Measurements from ENCODE around the gene AXL.

AXL gene

GRCh38 chr19:41214161-41214560 lies 4.9 kb upstream of the AXL start:
- no CpG with 5 or more reads among the region's 1 CpG for WGBS, 2 donors (ENCODE audit: extremely low coverage in 2 of 2, insufficient read length in 2 of 2, insufficient replicate concordance in 1 of 2)
- Histone ChIP-seq H2AK5ac (ENCODE audit: low read depth, low read length) (no peak overlapping the region), H3K4me1 (ENCODE audit: control insufficient read depth in 2 of 2, insufficient read depth in 1 of 2, low read depth in 1 of 2, low read length in 2 of 2) (peaks cover 5 to 11% of the 10 kb centered on the region in 2 donors)

GRCh38 chr19:41217741-41218140 lies 1.3 kb upstream of the AXL start:
- Histone ChIP-seq H3K4ac (ENCODE audit: low read length) (no peak overlapping the region), H3K9ac (ENCODE audit: low read depth, low read length, poor library complexity) (peak overlapping the region; percentile 50), H2AFZ (ENCODE audit: low read length) (peak overlapping the region; percentile 1), H3K18ac (ENCODE audit: low read length) (no peak overlapping the region), H3K27ac (replicated peaks; ENCODE audit: low read length) (no peak overlapping the region), H3K27me3 (ENCODE audit: control insufficient read depth in 3 of 3, insufficient read depth in 3 of 3, low read depth in 1 of 3, low read length in 3 of 3) (no peaks in the 10 kb centered on the region), H3K79me1 (ENCODE audit: low read depth, low read length) (peaks cover 17% of the 10 kb centered on the region), H3K4me3 (ENCODE audit: low read length in 2 of 2) (peak overlapping the region in 1 of 2 donors; percentile 56), H2AK5ac (ENCODE audit: low read depth, low read length) (peak overlapping the region; percentile 30), H2BK12ac (ENCODE audit: low read length) (peak overlapping the region; percentile 10), H4K91ac (ENCODE audit: low read depth, low read length, poor library complexity) (no peak overlapping the region), H3K14ac (ENCODE audit: low read length) (no peak overlapping the region), H3K9me3 (replicated peaks in 1 of 2; ENCODE audit: control insufficient read depth in 2 of 2, insufficient read depth in 1 of 2, low read depth in 1 of 2, low read length in 2 of 2) (peaks cover 0 to 2% of the 10 kb centered on the region in 2 donors), H3K23ac (ENCODE audit: low read depth, low read length, poor library complexity) (peak overlapping the region; percentile 21), H3K4me2 (ENCODE audit: insufficient read depth, low read length, poor library complexity, severe bottlenecking) (no peak overlapping the region), H2BK5ac (ENCODE audit: low read length) (peak overlapping the region; percentile 39), H2BK120ac (ENCODE audit: low read depth, low read length) (no peak overlapping the region), H2BK15ac (ENCODE audit: low read length) (peak overlapping the region; percentile 1), H3K36me3 (replicated peaks in 1 of 2; ENCODE audit: control insufficient read depth in 2 of 2, insufficient read depth in 2 of 2, low read length in 2 of 2) (peaks cover 10 to 11% of the 10 kb centered on the region in 2 donors), H4K8ac (ENCODE audit: low read depth, low read length) (no peak overlapping the region), H3K4me1 (ENCODE audit: control insufficient read depth in 2 of 2, insufficient read depth in 1 of 2, low read depth in 1 of 2, low read length in 2 of 2) (peaks cover 12 to 20% of the 10 kb centered on the region in 2 donors)
- no peak for DNase-seq (ENCODE audit: low spot score)
- no CpG with 5 or more reads among the region's 7 CpGs for WGBS, 2 donors (ENCODE audit: extremely low coverage in 2 of 2, insufficient read length in 2 of 2, insufficient replicate concordance in 1 of 2)

More at GRCh38 chr19:41214161-41214560, 4.9 kb upstream of the AXL start:
- H3K14ac ChIP-seq (ENCODE audit: low read length), result no peak overlapping the region
- no peak overlapping the region for H3K27ac ChIP-seq (replicated peaks; ENCODE audit: low read length)
- H2BK5ac ChIP-seq (ENCODE audit: low read length), result no peak overlapping the region
- no peak overlapping the region for H4K8ac ChIP-seq (ENCODE audit: low read depth, low read length)
- H3K36me3 ChIP-seq (replicated peaks in 1 of 2; ENCODE audit: control insufficient read depth in 2 of 2, insufficient read depth in 2 of 2, low read length in 2 of 2), result no peaks in the 10 kb centered on the region
- H2AFZ ChIP-seq (ENCODE audit: low read length), result no peak overlapping the region
- no peak for DNase-seq (ENCODE audit: low spot score)
- H2BK15ac ChIP-seq (ENCODE audit: low read length), result no peak overlapping the region
- H2BK120ac ChIP-seq (ENCODE audit: low read depth, low read length), result no peak overlapping the region
- H2BK12ac ChIP-seq (ENCODE audit: low read length), result no peak overlapping the region
- no peaks in the 10 kb centered on the region for H3K27me3 ChIP-seq (ENCODE audit: control insufficient read depth in 3 of 3, insufficient read depth in 3 of 3, low read depth in 1 of 3, low read length in 3 of 3)
- peaks cover 1% of the 10 kb centered on the region for H3K79me1 ChIP-seq (ENCODE audit: low read depth, low read length)
- no peak overlapping the region for H3K4ac ChIP-seq (ENCODE audit: low read length)
- H3K23ac ChIP-seq (ENCODE audit: low read depth, low read length, poor library complexity), result no peak overlapping the region
- no peak overlapping the region for H3K4me2 ChIP-seq (ENCODE audit: insufficient read depth, low read length, poor library complexity, severe bottlenecking)
- H3K4me3 ChIP-seq (ENCODE audit: low read length in 2 of 2), result no peak overlapping the region
- no peak overlapping the region for H3K9ac ChIP-seq (ENCODE audit: low read depth, low read length, poor library complexity)
- no peak overlapping the region for H3K18ac ChIP-seq (ENCODE audit: low read length)
- no peak overlapping the region for H4K91ac ChIP-seq (ENCODE audit: low read depth, low read length, poor library complexity)
- H3K9me3 ChIP-seq (replicated peaks in 1 of 2; ENCODE audit: control insufficient read depth in 2 of 2, insufficient read depth in 1 of 2, low read depth in 1 of 2, low read length in 2 of 2), result no peaks in the 10 kb centered on the region

GRCh38 chr19:41218249-41218614 lies 791 bp upstream of the AXL start:
- H2BK5ac ChIP-seq (ENCODE audit: low read length), result peak overlapping the region; percentile 39

GRCh38 chr19:41219924-41220567 lies 1.0 kb downstream of the AXL start:
- H3K27ac ChIP-seq (replicated peaks; ENCODE audit: low read length), result no peak overlapping the region
- DNase-seq (ENCODE audit: low spot score), result no peak
- WGBS, 2 donors (ENCODE audit: extremely low coverage in 2 of 2, insufficient read length in 2 of 2, insufficient replicate concordance in 1 of 2), result no CpG with 5 or more reads among the region's 16 CpGs

More at GRCh38 chr19:41218249-41218614, 791 bp upstream of the AXL start:
- Histone ChIP-seq H3K27me3 (ENCODE audit: control insufficient read depth in 3 of 3, insufficient read depth in 3 of 3, low read depth in 1 of 3, low read length in 3 of 3) (no peaks in the 10 kb centered on the region), H2AFZ (ENCODE audit: low read length) (peak overlapping the region; percentile 81), H3K23ac (ENCODE audit: low read depth, low read length, poor library complexity) (no peak overlapping the region), H3K14ac (ENCODE audit: low read length) (no peak overlapping the region), H3K36me3 (replicated peaks in 1 of 2; ENCODE audit: control insufficient read depth in 2 of 2, insufficient read depth in 2 of 2, low read length in 2 of 2) (peaks cover 10 to 11% of the 10 kb centered on the region in 2 donors), H3K18ac (ENCODE audit: low read length) (peak overlapping the region; percentile 99), H4K8ac (ENCODE audit: low read depth, low read length) (peak overlapping the region; percentile 3), H2AK5ac (ENCODE audit: low read depth, low read length) (peak overlapping the region; percentile 33), H3K4me3 (ENCODE audit: low read length in 2 of 2) (peak overlapping the region; percentile 56 to 72), H3K4me2 (ENCODE audit: insufficient read depth, low read length, poor library complexity, severe bottlenecking) (peak overlapping the region; percentile 84), H2BK12ac (ENCODE audit: low read length) (peak overlapping the region; percentile 99), H3K9me3 (replicated peaks in 1 of 2; ENCODE audit: control insufficient read depth in 2 of 2, insufficient read depth in 1 of 2, low read depth in 1 of 2, low read length in 2 of 2) (peaks cover 0 to 2% of the 10 kb centered on the region in 2 donors), H3K4me1 (ENCODE audit: control insufficient read depth in 2 of 2, insufficient read depth in 1 of 2, low read depth in 1 of 2, low read length in 2 of 2) (peaks cover 13 to 22% of the 10 kb centered on the region in 2 donors), H2BK120ac (ENCODE audit: low read depth, low read length) (peak overlapping the region; percentile 56), H2BK15ac (ENCODE audit: low read length) (peak overlapping the region; percentile 30), H3K79me1 (ENCODE audit: low read depth, low read length) (peaks cover 17% of the 10 kb centered on the region), H4K91ac (ENCODE audit: low read depth, low read length, poor library complexity) (peak overlapping the region; percentile 82), H3K9ac (ENCODE audit: low read depth, low read length, poor library complexity) (peak overlapping the region; percentile 93), H3K4ac (ENCODE audit: low read length) (peak overlapping the region; percentile 86), H3K27ac (replicated peaks; ENCODE audit: low read length) (peak overlapping the region; percentile 98)
- DNase-seq (ENCODE audit: low spot score), result no peak
- no CpG with 5 or more reads among the region's 7 CpGs for WGBS, 2 donors (ENCODE audit: extremely low coverage in 2 of 2, insufficient read length in 2 of 2, insufficient replicate concordance in 1 of 2)

More at GRCh38 chr19:41219924-41220567, 1.0 kb downstream of the AXL start:
- H2AK5ac ChIP-seq (ENCODE audit: low read depth, low read length), result peak overlapping the region; percentile 95
- H3K79me1 ChIP-seq (ENCODE audit: low read depth, low read length), result peaks cover 23% of the 10 kb centered on the region
- peak overlapping the region; percentile 98 for H2BK5ac ChIP-seq (ENCODE audit: low read length)
- peak overlapping the region; percentile 63 for H2BK120ac ChIP-seq (ENCODE audit: low read depth, low read length)
- peak overlapping the region; percentile 56 to 86 for H3K4me3 ChIP-seq (ENCODE audit: low read length in 2 of 2)
- peak overlapping the region; percentile 56 for H3K23ac ChIP-seq (ENCODE audit: low read depth, low read length, poor library complexity)
- H3K14ac ChIP-seq (ENCODE audit: low read length), result peak overlapping the region; percentile 14
- peak overlapping the region; percentile 81 for H2AFZ ChIP-seq (ENCODE audit: low read length)
- peaks cover 18 to 33% of the 10 kb centered on the region in 2 donors for H3K4me1 ChIP-seq (ENCODE audit: control insufficient read depth in 2 of 2, insufficient read depth in 1 of 2, low read depth in 1 of 2, low read length in 2 of 2)
- peaks cover 11 to 15% of the 10 kb centered on the region in 2 donors for H3K36me3 ChIP-seq (replicated peaks in 1 of 2; ENCODE audit: control insufficient read depth in 2 of 2, insufficient read depth in 2 of 2, low read length in 2 of 2)
- no peak overlapping the region for H4K91ac ChIP-seq (ENCODE audit: low read depth, low read length, poor library complexity)
- H2BK12ac ChIP-seq (ENCODE audit: low read length), result peak overlapping the region; percentile 91
- peak overlapping the region; percentile 88 for H3K18ac ChIP-seq (ENCODE audit: low read length)
- H3K27me3 ChIP-seq (ENCODE audit: control insufficient read depth in 3 of 3, insufficient read depth in 3 of 3, low read depth in 1 of 3, low read length in 3 of 3), result no peaks in the 10 kb centered on the region
- peak overlapping the region; percentile 95 for H3K9ac ChIP-seq (ENCODE audit: low read depth, low read length, poor library complexity)
- peak overlapping the region; percentile 84 for H3K4me2 ChIP-seq (ENCODE audit: insufficient read depth, low read length, poor library complexity, severe bottlenecking)
- H3K9me3 ChIP-seq (replicated peaks in 1 of 2; ENCODE audit: control insufficient read depth in 2 of 2, insufficient read depth in 1 of 2, low read depth in 1 of 2, low read length in 2 of 2), result peaks cover 0 to 2% of the 10 kb centered on the region in 2 donors
- H2BK15ac ChIP-seq (ENCODE audit: low read length), result peak overlapping the region; percentile 82
- no peak overlapping the region for H4K8ac ChIP-seq (ENCODE audit: low read depth, low read length)
- H3K4ac ChIP-seq (ENCODE audit: low read length), result peak overlapping the region; percentile 80

Data from neuronal stem cell (in vitro differentiated cells).